ENCODE data around the gene GPNMB. TPM values are rescaled to one million over a fixed set of nuclear protein-coding genes. Genes with fewer than 3 reads are reported as not detected.
A peak's percentile ranks its signal among the peaks of the same experiment; 100 is the strongest.

The GPNMB gene
- total RNA-seq, 4 donors from 2014 or later: 12.1 to 37.8 (median 25.6) TPM

DNA sequence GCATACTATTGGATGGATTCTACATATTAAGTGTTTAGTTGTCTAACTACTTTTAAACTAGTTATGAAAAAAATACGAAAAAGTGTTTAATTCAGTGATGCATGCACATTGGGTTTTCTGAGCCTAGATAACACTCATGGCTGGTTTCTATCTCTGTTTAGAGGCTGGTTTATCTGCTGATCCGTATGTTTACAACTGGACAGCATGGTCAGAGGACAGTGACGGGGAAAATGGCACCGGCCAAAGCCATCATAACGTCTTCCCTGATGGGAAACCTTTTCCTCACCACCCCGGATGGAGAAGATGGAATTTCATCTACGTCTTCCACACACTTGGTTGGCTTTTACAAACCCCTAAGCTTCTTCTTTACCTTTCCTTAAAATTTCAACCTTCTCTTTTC is 10.2 kb downstream of the GPNMB start:
- H3K27me3 ChIP-seq: no peaks in the 10 kb centered on the region
- no peak overlapping the region for H3K27ac ChIP-seq
- no peaks in the 10 kb centered on the region for H3K36me3 ChIP-seq
- no peak for DNase-seq
- no peaks in the 10 kb centered on the region for H3K9me3 ChIP-seq
- H3K4me3 ChIP-seq: no peak overlapping the region
- H3K4me1 ChIP-seq: no peaks in the 10 kb centered on the region
- TF ChIP-seq, protein P1, sequence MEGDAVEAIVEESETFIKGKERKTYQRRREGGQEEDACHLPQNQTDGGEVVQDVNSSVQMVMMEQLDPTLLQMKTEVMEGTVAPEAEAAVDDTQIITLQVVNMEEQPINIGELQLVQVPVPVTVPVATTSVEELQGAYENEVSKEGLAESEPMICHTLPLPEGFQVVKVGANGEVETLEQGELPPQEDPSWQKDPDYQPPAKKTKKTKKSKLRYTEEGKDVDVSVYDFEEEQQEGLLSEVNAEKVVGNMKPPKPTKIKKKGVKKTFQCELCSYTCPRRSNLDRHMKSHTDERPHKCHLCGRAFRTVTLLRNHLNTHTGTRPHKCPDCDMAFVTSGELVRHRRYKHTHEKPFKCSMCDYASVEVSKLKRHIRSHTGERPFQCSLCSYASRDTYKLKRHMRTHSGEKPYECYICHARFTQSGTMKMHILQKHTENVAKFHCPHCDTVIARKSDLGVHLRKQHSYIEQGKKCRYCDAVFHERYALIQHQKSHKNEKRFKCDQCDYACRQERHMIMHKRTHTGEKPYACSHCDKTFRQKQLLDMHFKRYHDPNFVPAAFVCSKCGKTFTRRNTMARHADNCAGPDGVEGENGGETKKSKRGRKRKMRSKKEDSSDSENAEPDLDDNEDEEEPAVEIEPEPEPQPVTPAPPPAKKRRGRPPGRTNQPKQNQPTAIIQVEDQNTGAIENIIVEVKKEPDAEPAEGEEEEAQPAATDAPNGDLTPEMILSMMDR (IDR thresholded peaks at IDR 0.05): no peak
- TF ChIP-seq POLR2A (IDR thresholded peaks at IDR 0.05): no peak

GRCh38 chr7:23260371-23260770 is 13.8 kb downstream of the GPNMB start:
- no peak for DNase-seq
- no peak overlapping the region for H3K27ac ChIP-seq
- H3K4me1 ChIP-seq: no peaks in the 10 kb centered on the region
- TF ChIP-seq, protein P1 (IDR thresholded peaks at IDR 0.05): no peak
- TF ChIP-seq POLR2A (IDR thresholded peaks at IDR 0.05): no peak
- no peaks in the 10 kb centered on the region for H3K9me3 ChIP-seq
- no peak overlapping the region for H3K4me3 ChIP-seq
- H3K27me3 ChIP-seq: no peaks in the 10 kb centered on the region
- no peaks in the 10 kb centered on the region for H3K36me3 ChIP-seq

DNA sequence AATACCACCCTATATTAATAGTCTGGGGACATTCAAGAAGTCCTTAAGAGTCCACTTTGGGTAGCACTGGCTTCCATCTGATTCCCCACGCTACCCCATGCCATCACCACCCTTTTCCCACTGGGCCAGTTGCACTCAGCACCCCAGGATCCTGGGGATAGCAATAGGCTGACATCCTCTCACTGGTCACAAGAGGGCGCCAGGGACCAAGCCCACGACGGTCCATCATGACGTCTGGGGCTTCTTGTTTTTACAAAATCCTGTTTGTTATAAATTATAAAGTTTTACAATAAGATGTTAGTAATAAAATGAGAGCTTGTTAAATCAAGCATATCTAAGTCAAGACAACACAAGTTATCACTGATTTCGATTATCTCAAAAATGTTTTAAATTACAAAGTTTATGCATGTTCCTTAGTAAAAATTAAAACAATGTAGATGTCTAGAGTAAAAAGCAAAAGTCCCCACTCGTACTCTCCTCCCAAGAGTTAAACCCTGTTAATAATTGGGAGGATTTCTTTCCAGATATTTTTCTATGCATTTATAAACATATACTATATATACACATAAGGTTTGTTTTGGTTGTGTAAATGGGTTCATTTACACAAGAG is 15.4 kb downstream of the GPNMB start:
- Histone ChIP-seq H3K4me3 (no peak overlapping the region), H3K27me3 (no peaks in the 10 kb centered on the region), H3K9me3 (no peaks in the 10 kb centered on the region), H3K27ac (no peak overlapping the region), H3K4me1 (no peaks in the 10 kb centered on the region), H3K36me3 (peaks cover 0 to 6% (median 0%) of the 10 kb centered on the region in 3 donors)
- peak; percentile 33 to 71 (median 59) for DNase-seq
- no peak for TF ChIP-seq POLR2A (IDR thresholded peaks at IDR 0.05)
- TF ChIP-seq, protein P1 (IDR thresholded peaks at IDR 0.05): peak; percentile 31 to 66 (median 59)

DNA sequence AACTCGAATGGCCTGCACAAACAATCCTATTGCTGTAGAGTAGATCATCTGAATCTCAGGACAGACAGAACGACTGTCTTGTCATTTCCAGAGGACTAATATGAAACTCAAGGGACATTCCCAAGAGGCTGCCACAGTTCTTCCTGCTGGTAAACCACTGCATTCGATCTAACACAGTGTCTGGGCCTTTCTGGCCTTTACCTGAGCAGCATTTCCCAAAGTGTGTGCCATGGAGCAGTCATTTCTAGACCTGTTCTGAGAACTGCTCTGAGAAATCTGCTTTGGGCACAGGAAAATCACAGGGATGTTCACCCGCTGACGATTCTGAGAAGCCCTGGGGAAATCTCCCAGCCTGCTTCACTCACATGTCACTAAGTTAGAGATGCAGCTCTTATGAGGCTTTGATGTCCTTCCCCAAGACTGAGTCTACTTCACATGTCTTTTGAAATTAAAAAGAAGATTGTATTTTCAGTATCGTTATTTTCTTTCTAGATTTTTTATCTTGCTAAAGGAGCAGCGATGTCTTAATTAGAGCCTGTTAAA is 18.4 kb downstream of the GPNMB start:
- H3K27ac ChIP-seq: no peak overlapping the region
- H3K9me3 ChIP-seq: no peaks in the 10 kb centered on the region
- no peak for TF ChIP-seq POLR2A (IDR thresholded peaks at IDR 0.05)
- TF ChIP-seq, protein P1 (IDR thresholded peaks at IDR 0.05): no peak
- no peaks in the 10 kb centered on the region for H3K4me1 ChIP-seq
- H3K4me3 ChIP-seq: no peak overlapping the region
- H3K27me3 ChIP-seq: no peaks in the 10 kb centered on the region
- peaks cover 0 to 6% (median 0%) of the 10 kb centered on the region in 3 donors for H3K36me3 ChIP-seq
- no peak for DNase-seq

- no peaks in the 10 kb centered on the region for H3K4me1 ChIP-seq
- no peaks in the 10 kb centered on the region for H3K9me3 ChIP-seq
- no peak overlapping the region for H3K27ac ChIP-seq
- H3K4me3 ChIP-seq: no peak overlapping the region
- DNase-seq: no peak
- H3K36me3 ChIP-seq: peaks cover 0 to 6% (median 0%) of the 10 kb centered on the region in 3 donors
- TF ChIP-seq POLR2A (IDR thresholded peaks at IDR 0.05): no peak
- TF ChIP-seq, protein P1 (IDR thresholded peaks at IDR 0.05): no peak
- H3K27me3 ChIP-seq: no peaks in the 10 kb centered on the region
Observed at GRCh38 chr7:23266918-23267317, 20.3 kb downstream of the GPNMB start.
